ENCODE measurements around the gene PDZD8. TPM values are rescaled to one million over a fixed set of nuclear protein-coding genes. Genes with fewer than 3 reads are reported as not detected.

Gene PDZD8
- total RNA-seq, 1 donor from 2014 or later = 21.0 TPM

DNA sequence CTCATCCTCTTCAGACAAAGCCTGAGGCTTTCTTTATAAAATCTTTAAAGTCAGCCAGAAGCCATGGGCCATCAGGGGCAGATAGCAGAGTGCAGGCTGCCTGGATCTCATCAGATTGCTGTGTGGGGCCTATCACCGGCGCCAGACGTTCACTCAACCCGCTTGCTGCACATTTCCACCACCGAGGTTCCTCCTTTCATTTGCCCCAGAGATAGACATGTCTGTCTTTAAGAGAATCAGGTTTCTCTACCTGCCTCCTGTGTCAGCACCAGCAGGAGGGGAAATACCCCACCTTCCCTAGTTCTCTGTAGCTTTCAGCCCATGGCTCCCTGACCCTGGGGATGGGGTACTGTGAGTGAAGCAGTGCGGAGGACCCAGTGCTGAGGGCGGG, 112.3 kb downstream of the PDZD8 start:
- no peaks in the 10 kb centered on the region for H3K27me3 ChIP-seq
- H3K4me3 ChIP-seq = no peak overlapping the region
- intact Hi-C loops (cut with DNase I) = no loop called here
- TF ChIP-seq, protein P1, sequence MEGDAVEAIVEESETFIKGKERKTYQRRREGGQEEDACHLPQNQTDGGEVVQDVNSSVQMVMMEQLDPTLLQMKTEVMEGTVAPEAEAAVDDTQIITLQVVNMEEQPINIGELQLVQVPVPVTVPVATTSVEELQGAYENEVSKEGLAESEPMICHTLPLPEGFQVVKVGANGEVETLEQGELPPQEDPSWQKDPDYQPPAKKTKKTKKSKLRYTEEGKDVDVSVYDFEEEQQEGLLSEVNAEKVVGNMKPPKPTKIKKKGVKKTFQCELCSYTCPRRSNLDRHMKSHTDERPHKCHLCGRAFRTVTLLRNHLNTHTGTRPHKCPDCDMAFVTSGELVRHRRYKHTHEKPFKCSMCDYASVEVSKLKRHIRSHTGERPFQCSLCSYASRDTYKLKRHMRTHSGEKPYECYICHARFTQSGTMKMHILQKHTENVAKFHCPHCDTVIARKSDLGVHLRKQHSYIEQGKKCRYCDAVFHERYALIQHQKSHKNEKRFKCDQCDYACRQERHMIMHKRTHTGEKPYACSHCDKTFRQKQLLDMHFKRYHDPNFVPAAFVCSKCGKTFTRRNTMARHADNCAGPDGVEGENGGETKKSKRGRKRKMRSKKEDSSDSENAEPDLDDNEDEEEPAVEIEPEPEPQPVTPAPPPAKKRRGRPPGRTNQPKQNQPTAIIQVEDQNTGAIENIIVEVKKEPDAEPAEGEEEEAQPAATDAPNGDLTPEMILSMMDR (IDR thresholded peaks at IDR 0.05) = no peak
- no peak for DNase-seq (ENCODE audit: low spot score in 2 of 2)
- H3K27ac ChIP-seq = no peak overlapping the region
- no peaks in the 10 kb centered on the region for H3K4me1 ChIP-seq
- H3K9me3 ChIP-seq = no peaks in the 10 kb centered on the region
- no peaks in the 10 kb centered on the region for H3K36me3 ChIP-seq

DNA sequence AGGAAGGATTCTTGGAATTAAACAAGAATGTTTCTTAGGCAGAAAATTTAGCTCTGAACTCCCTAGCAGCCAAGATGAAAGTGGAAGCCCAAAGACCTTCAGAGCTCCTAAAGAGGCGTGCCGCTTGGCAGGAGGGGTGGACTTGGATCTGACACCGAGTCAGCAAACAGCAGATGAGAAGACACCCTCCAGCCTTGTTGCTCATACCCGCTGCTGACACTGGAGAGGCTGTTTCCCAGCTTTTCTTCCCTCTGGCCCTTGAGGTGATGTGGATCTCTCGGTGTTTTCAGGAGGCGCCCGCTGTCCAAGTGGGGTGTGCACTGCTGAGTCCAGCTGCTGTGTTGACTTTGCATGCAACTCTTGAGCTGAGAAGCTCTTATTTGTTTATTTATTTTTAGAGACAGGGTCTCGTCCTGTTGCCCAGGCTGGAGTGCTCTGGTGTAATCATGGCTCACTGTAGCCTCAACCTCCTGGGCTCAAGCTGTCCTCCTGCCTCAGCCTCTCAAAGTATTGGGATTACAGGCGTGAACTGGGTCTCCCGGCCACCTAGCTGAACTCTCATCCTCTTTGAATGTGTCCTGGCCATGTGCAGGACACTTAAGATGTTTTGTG, 112.8 kb downstream of the PDZD8 start:
- H3K27me3 ChIP-seq = no peaks in the 10 kb centered on the region
- no peak overlapping the region for H3K4me3 ChIP-seq
- H3K36me3 ChIP-seq = no peaks in the 10 kb centered on the region
- intact Hi-C loops (cut with DNase I) = no loop called here
- H3K27ac ChIP-seq = no peak overlapping the region
- DNase-seq (ENCODE audit: low spot score in 2 of 2) = no peak
- H3K9me3 ChIP-seq = no peaks in the 10 kb centered on the region
- TF ChIP-seq, protein P1 (IDR thresholded peaks at IDR 0.05) = no peak
- H3K4me1 ChIP-seq = no peaks in the 10 kb centered on the region

DNA sequence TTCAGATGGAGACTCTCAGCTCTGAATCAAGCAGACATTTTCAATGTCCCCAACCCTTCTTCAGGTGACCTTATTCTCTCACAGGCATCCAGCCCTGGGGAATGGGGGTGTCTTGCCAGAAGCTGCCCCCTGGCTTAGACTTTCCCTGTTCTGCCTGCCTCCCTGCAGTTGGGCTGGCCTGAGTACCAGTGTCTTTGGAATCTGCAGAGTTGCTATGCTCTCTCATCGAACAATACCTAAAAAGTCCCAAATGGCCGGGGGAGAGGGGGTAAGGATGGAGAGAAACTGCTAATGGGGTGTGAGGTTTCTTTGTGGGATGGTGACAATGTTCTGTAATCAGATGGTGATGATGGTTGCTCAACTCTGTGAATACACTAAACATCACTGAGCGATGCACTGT, 113.7 kb downstream of the PDZD8 start:
- Histone ChIP-seq H3K27me3 (no peaks in the 10 kb centered on the region), H3K4me1 (no peaks in the 10 kb centered on the region), H3K9me3 (no peaks in the 10 kb centered on the region), H3K27ac (no peak overlapping the region), H3K36me3 (no peaks in the 10 kb centered on the region), H3K4me3 (no peak overlapping the region)
- TF ChIP-seq, protein P1 (IDR thresholded peaks at IDR 0.05) = no peak
- intact Hi-C loops (cut with DNase I) = no loop called here
- DNase-seq (ENCODE audit: low spot score in 2 of 2) = no peak

DNA sequence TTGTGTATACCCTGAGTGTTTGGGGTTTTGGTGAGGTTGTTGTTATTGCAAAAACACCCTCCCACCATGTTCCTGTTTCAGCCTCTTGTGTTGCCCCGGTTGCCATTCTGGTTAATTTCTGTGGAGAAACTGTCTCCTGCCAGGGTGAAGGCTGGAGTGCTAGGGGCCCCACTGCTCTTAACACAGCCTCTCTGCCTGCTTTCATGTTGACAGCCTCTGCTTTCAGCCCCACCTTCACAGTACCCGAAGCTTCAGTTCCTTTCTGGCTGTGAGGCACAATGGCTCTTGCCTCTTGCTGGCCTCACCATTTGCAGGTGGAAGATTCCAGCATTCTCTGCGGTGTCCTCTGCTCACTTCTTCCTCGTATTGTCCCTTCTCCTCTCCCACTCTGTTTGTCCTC, 115.2 kb downstream of the PDZD8 start:
- no peaks in the 10 kb centered on the region for H3K4me1 ChIP-seq
- no peaks in the 10 kb centered on the region for H3K27me3 ChIP-seq
- TF ChIP-seq, protein P1 (IDR thresholded peaks at IDR 0.05) = no peak
- H3K9me3 ChIP-seq = no peaks in the 10 kb centered on the region
- no peaks in the 10 kb centered on the region for H3K36me3 ChIP-seq
- H3K4me3 ChIP-seq = no peak overlapping the region
- no peak for DNase-seq (ENCODE audit: low spot score in 2 of 2)
- intact Hi-C loops (cut with DNase I) = no loop called here
- no peak overlapping the region for H3K27ac ChIP-seq

DNA sequence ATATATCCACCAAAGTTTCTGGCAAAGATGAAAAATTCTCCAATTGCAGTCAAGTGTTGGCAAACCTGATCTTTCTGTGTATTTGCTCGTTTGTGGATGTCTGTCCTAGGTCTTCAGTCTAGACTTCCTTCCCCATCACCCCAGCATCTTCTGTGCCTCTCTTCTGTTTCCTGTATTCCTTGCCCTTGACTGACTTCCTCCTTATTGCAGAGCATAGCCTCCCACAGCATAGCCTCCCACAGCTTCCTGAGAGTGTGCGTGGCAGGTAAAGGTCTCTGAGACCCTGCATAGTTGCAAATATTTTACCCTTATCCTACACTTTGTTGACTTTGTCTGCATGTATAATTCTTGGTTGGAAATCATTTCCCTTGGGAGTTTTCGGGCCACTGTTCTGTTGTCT, 116.0 kb downstream of the PDZD8 start:
- Histone ChIP-seq H3K27me3 (no peaks in the 10 kb centered on the region), H3K36me3 (no peaks in the 10 kb centered on the region), H3K27ac (no peak overlapping the region), H3K4me1 (no peaks in the 10 kb centered on the region), H3K4me3 (no peak overlapping the region), H3K9me3 (no peaks in the 10 kb centered on the region)
- TF ChIP-seq, protein P1 (IDR thresholded peaks at IDR 0.05) = no peak
- DNase-seq (ENCODE audit: low spot score in 2 of 2) = no peak
- intact Hi-C loops (cut with DNase I) = no loop called here

DNA sequence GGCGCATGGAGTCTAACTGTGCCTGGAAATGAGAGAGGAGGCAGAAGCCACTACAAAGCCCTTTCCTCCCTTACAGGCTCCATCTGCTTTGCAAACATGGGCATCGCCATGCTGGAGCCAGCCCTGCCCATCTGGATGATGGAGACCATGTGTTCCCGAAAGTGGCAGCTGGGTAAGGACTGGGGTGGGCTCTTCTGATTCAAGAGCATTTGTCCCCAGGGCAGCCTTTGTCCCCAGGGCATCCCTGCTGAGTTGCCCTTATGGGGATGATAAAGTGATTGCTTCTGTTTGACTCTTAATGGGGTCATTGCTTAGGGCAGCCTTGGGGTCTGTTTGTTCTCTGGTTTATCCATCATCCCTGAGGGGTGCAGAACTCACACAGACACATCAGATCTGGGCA, 117.5 kb downstream of the PDZD8 start:
- H3K36me3 ChIP-seq = no peaks in the 10 kb centered on the region
- no peak for DNase-seq (ENCODE audit: low spot score in 2 of 2)
- H3K9me3 ChIP-seq = no peaks in the 10 kb centered on the region
- intact Hi-C loops (cut with DNase I) = no loop called here
- no peak overlapping the region for H3K27ac ChIP-seq
- no peaks in the 10 kb centered on the region for H3K4me1 ChIP-seq
- no peak overlapping the region for H3K4me3 ChIP-seq
- no peaks in the 10 kb centered on the region for H3K27me3 ChIP-seq
- TF ChIP-seq, protein P1 (IDR thresholded peaks at IDR 0.05) = no peak

Data from ascending aorta (tissue), 2 donors.